Tongue (tissue), 2 donors: ENCODE data around the gene SLC16A13. TPM values are rescaled to one million over a fixed set of nuclear protein-coding genes. Genes with fewer than 3 reads are reported as not detected.

Experiments used
- DNase-seq: peaks from one replicate; pipeline ENCODE4 v3.0.0-alpha.2; 2015
- total RNA-seq: library from RNA; depleted of rRNA; stranded (reverse); fragments of >200 nt; gene quantifications from one replicate; pipeline ENCODE4 v1.2.3, GENCODE V29; 2014

Gene SLC16A13
- total RNA-seq, 1 donor from 2014 or later: 1.3 TPM

DNA sequence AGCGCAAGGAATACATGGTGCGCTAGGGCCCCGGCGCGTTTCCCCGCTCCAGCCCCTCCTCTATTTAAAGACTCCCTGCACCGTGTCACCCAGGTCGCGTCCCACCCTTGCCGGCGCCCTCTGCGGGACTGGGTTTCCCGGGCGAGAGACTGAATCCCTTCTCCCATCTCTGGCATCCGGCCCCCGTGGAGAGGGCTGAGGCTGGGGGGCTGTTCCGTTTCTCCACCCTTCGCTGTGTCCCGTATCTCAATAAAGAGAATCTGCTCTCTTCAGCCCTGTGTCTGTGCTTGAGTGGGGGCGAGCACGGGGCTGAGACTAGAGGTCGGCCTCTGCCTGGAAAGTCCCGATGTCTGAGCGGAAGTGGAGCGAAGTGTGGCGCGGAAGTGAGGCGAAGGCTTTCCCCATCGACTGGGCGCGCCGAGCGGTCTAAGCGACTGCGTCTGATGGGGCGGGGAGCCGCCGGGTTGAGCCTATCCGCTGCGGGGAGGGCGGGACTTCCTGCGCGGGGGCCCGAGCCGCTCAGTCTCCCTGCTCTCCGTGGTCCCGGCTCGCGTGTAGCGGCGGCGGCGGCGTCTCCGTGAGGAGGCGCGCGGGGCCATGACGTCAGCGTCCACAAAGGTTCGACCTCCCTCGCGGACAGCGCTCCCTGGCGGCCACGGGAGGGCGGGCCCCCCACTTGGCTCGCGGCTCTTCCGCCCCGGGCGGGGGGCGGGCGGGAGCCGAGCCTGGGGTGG is 21.4 kb upstream of the SLC16A13 start:
- peak; percentile 98 for DNase-seq

DNA sequence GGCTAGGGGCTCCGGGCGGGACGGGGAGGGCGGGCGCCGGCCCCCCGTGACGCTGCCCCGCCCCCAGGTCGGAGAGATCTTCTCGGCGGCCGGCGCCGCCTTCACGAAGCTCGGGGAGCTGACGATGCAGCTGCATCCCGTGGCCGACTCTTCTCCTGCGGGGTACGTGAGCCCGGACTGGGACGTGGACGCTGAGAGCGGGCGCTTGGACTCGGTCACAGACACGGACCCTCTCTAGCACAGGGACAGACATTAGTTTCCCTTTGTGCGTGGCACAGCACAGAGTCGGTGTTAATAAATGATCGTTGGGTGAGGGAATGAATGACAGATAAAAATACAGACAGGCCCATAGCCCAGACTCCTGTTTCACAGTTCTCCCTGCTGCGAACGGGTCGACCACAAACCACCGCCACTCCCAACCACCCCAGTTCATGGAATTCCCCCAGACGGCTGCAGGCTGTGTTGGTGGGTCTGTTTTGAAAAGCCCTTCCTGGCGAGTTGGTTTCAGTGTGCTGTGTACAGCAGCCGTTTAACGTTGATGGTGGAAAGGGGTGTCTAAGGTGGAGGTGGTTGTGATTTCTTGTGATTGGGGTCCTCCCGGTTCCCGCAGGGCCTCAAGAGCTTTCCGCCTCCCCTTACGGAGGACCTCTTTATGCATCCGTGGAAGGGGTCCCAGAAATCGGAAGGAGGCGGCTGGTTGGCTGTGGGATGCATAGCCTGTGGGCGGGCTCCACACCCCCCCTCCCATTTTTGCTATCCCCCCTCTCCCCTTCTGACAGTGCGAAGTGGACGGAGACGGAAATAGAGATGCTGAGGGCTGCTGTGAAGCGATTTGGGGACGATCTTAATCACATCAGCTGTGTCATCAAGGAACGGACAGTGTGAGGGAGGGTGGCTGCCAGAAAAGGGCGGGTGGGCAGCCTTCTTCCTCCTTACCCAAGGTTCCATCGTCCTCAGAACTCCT is 20.5 kb upstream of the SLC16A13 start:
- DNase-seq: peak; percentile 38

DNA sequence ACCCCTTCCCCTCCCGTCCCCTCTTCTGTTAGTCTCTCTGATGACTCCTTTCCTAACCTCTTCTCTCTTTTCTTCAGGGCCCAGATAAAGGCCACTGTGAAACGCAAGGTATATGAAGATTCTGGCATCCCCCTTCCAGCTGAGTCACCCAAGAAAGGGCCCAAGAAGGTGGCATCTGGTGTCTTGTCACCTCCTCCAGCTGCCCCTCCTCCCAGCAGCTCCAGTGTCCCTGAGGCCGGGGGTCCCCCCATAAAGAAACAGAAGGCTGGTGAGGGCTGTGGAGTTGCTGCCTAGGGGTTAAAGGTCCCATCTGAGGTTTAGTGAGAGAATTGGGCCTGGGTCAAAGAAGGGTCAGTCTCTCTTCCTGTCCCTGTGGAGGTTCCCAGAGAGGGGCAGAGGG is 19.4 kb upstream of the SLC16A13 start:
- no peak for DNase-seq

DNA sequence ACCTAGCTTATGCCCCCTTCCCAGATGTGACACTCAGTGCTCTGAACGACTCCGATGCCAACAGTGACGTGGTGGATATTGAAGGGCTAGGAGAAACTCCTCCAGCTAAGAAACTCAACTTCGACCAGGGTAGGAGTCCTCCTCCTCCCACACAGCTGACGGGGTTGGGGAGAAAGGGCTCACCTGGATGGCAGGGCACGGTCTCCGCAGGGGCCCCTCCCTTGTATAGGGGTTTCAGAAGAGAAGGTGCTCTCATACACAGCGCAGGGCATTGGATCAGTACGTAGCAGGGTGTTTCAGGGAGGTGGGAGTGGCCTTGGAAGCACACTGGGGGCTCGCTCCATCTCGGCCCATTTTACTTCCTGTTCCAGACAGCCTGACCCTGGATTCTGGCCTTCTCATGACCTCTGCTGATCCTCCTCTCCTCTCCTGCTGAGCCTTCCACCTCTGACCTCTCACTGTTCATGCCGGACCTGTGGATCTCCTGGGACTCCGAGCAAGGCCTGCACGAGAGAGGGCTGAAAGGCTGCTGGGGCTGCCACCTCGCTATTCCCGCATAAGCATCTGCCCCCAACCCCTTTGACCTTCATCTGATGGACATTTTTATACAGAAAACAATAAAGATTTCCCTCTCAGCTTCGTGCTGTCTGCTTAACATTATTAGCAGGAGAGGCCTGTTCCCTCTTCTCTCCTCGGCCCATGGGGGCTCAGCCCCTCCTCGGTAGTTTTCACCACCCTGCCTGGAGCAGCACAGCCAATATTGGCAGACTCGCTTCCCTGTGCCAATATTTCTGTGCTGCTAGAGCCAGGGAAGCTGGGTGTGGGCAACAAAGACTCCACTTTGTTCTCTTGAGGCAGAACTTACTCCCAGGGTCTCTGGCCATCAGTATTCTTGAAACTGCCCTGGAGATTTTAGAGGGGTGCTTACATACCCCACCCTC is 18.7 kb upstream of the SLC16A13 start:
- DNase-seq: no peak

DNA sequence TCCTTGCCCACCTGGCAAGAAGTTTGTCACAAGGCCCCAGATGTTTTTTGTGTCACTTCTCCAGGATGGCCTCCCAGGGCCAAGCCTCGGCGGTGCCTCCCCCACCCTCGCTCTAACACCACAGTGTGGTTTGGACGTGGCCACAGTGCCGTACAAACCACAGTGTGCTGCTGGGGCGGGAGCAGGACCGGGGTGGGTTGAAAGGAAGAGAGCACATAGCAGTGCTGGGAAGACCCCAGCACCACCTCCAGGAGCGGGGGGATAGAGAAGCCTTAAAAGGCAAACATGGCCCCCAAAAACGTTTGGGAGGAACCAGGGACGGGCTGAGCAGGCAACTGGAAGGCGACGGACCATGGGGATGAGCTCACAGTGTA is 18.0 kb upstream of the SLC16A13 start:
- DNase-seq: no peak

DNA sequence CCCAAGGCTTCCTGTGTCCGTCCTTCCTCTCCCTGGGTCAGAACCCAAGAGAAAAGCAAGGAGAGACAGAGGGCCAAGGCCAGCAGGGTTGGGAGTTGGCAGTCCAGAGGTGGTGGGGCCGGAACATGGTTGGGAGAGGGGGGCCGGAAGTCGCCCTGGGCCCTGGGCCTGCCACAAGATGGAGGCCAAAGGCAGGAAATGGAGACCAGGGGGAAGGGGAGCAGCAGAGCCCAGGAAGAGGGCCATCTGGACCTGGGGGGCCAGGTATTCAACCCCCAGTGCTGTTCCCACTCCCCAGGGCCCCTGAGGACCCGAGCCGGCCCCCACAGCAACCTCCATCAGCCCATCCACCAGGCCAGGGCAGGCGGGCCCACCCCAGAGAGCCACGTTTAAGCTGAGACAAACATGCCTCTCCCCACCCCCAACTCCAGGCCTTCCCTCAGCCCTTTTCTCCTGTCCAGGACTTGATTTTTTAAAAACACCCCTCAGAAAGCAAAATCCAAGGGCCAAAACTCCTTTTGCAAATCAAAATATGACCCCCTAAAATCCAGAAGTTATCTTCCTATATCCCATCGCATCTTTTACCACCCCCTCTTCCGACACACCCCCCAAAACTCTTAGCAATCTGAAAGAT is 17.4 kb upstream of the SLC16A13 start:
- DNase-seq: no peak

DNA sequence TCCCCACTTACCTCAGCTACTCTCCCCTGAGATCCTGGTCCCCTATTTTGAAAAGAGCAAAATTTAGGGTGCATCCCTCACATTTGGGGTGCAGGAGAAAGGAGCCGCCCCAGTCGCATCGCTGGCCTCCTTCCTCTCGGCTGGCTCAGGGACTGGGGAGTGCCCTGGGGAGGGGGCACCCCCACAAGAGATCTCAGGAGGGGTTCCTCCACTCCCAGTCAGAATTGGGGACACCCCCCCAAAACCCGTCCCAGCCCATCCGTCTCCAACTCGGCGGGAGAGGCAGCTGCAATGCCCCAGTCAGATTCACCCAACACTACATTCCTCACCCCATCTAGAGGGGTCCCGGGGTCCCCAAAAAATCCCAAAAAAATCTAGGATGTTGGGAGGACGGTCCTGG is 16.4 kb upstream of the SLC16A13 start:
- DNase-seq: no peak

DNA sequence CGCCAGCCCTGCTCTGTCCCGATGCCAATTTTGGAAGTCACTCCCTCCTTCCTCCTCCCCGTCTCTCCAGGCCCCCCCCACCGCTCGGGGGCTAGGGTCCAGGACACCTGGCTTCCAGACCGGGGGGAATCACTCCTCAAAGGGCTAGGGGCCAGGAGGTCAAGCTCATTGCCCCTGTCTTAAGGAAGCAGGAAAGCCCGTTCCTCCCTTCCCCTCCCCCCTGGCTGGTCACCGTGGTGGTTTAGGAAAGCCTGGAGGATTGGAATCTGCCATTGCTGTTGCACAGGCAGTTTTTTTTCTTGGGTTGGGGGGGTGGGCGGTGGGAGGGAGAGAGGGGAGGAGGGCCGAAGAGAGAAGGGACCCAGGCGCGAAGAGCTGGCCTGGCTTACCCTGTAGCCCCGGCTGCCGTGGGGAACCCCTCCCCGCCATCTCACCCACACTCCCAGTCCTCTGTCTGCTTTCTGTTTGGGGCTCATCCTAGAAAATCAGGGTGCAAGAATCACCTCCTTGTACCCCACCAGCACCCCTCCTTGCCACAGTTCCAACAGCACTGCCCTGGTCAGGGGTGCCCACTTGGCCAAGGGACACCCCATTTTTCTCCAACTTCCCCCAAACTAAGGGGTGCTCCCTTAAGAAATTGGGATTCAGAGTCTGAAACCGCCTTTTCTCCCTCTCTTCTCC is 15.8 kb upstream of the SLC16A13 start:
- peak; percentile 58 for DNase-seq

DNA sequence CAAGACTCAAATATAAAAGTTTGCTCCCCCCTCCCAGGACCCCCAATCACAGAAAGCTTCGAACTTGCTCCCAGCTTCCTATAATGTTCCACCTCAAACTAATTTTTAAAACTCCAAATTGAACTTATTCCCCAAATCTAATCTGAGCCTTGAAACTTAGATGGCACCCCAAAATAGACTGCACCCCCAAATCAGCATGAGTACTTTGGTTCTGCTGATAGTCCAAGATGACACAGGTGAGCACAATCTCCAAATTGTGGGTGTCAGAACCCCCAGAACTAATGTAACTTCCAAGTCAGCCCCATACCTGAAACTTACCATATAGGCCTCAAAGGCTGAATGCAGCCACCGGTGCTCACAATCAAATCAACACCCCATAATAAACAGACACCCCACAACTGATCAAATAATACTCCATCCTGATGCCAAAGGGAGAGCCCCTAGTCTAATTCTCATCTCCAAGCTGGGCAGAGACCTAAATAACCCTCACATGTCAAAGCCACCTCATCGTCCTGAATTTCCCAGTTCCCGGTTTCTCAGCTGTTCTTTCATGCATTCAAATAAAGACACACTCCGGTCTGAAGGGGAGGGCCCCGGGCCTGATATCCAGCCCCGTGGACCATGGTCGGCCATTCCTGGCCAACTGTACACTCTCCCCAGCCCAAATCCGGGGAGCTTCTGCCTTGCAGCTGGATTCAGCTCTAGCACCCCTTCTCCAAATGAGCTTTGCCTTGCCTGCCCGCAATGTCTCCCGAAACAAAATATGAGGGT is 14.7 kb upstream of the SLC16A13 start:
- DNase-seq: no peak

DNA sequence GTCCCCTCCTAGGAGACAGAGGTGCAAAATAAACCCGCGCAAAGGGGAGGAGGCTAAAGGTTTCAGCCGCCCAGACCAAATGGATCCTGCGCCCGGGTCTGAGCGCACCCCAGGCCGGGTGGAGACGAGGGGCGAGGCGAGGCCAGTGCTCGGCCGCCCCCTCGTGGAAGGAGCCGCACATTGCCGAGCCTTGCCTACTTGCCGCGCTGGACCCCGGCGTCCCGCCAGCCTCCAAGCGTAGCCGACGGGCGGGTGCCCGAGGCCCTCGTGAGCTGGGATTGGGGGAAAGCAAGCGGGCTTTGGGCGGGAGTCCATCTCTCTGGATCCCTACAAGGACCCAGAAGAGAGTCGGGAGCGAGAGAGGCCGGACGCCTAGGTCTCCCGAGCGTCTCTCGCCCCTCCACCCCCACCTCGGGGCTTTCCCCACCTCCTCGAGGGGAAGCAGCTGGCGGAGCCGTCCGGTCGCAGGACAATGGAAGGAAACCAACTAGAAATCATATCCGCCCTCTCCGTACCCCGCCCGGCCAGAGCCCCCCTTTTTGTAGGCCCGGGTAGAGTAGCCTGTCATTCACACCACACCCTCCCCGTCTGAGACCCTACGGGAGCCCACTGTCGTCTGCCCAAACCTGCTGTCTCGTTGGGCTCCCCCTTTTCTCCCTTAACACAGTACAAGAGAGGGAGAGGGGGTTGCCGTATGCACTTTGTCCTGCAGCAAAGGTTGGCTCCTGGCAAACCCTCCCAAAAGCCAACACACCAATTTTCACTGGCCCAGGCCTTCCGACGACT is 13.6 kb upstream of the SLC16A13 start:
- DNase-seq: peak; percentile 78

DNA sequence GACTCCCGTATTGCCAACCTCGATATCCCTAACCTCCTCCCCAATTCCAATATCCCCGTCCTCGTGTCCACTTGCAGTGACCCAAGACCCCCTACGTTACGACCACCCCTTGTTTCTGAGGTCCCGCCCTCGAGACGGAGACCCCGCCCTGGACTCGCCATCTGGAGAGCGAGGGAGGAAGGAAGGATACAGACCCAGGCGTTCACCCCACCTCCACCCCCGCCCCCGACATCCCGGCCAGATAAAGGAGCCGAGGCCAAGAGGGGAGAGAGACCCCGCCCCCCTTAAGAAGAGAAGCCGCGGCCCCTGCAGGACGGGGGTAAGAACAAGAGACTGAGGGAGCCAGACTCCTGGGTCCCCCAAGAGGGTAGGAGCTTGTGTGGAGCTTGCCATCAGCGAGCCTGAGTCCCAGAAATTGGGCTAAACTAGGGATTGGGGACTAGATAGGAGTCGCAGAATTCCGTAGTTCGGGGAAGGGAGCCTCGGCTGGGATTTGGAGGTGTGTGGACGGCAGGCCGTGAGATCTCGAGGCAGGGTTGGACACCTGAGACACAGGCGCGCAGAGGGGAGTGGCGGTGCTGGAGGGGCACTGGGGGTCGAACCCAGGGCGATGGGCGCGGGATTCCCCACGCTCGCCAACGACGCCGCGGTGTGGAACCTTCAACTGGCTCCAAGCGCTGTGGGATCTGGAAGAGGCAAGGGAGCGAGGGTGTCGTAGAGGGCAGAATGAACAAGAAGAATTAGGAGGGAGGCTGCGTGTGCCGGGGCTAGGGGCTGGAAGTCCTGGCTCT is 12.8 kb upstream of the SLC16A13 start, which contains the start of gene BCL6B:
Gene BCL6B, plus strand, starts transcription at position 270 of the 791 bp plus-strand sequence. CDS start 622 bp downstream, outside the sequence.
- no peak for DNase-seq

DNA sequence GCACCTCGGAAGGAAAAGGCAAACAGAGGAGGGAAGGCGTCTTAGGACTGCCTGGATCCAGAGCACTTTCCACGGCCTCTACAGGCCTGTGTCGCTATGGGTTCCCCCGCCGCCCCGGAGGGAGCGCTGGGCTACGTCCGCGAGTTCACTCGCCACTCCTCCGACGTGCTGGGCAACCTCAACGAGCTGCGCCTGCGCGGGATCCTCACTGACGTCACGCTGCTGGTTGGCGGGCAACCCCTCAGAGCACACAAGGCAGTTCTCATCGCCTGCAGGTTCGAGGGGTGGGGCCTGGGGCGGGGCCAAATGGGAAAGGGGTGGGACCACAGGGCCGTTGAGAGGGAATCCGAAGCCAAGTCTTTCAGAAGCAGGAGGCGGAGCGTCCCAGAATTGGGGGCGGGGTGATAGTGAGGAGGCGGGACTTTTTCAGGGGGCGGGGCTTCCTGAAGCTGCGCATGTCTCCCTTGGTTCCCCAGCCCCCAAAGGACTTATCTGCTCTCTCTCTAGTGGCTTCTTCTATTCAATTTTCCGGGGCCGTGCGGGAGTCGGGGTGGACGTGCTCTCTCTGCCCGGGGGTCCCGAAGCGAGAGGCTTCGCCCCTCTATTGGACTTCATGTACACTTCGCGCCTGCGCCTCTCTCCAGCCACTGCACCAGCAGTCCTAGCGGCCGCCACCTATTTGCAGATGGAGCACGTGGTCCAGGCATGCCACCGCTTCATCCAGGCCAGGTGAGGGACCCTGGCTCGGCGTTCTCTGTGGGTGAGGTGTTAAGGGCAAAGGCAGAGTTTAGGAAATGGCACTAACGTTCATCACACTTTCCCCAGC is 12.0 kb upstream of the SLC16A13 start:
- peak; percentile 78 for DNase-seq

DNA sequence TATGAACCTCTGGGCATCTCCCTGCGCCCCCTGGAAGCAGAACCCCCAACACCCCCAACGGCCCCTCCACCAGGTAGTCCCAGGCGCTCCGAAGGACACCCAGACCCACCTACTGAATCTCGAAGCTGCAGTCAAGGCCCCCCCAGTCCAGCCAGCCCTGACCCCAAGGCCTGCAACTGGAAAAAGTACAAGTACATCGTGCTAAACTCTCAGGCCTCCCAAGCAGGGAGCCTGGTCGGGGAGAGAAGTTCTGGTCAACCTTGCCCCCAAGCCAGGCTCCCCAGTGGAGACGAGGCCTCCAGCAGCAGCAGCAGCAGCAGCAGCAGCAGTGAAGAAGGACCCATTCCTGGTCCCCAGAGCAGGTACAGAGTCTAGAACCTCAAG is 11.4 kb upstream of the SLC16A13 start:
- DNase-seq: no peak

DNA sequence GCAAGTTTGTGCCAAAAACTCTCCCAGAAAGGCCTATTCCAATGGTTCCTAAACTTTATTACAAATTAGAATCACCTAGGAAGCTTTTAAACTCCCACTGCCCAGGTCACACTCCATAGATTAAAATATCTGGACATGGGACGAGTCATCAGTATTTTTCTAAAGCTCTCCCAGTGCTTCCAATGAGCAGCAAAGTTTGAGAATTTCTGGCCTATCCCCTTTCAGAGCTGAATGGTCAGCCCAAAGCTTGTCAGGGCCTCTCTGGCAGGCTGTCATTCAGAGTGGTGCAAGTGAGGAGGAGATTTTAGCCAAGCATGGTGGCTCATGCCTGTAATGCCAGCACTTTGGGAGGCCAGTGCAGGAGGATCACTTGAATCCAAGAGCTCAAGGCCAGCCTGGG is 10.6 kb upstream of the SLC16A13 start:
- no peak for DNase-seq

DNA sequence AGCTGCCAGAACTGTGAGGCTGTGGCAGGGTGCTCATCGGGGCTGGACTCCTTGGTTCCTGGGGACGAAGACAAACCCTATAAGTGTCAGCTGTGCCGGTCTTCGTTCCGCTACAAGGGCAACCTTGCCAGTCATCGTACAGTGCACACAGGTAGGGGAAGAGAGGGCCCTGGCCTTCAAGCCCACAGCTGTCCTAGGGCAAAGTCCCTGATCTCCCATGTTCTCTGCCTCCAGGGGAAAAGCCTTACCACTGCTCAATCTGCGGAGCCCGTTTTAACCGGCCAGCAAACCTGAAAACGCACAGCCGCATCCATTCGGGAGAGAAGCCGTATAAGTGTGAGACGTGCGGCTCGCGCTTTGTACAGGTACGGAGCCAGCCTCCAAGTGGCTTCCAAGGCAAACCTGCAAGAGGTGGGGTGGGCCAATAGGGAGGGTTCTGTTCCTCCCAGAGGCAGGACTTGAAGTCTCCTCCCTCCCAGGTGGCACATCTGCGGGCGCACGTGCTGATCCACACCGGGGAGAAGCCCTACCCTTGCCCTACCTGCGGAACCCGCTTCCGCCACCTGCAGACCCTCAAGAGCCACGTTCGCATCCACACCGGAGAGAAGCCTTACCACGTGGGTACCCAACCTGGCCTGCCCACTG is 9.2 kb upstream of the SLC16A13 start:
- DNase-seq: no peak

DNA sequence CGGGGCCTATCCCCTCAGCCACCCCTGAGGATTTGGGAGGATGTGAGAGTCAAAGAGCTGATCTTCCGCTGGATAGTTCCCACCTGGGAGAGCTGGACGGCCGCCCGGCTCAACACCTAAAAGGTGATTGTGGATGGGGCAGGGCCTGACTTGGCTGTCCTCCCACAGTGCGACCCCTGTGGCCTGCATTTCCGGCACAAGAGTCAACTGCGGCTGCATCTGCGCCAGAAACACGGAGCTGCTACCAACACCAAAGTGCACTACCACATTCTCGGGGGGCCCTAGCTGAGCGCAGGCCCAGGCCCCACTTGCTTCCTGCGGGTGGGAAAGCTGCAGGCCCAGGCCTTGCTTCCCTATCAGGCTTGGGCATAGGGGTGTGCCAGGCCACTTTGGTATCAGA is 8.5 kb upstream of the SLC16A13 start:
- no peak for DNase-seq

DNA sequence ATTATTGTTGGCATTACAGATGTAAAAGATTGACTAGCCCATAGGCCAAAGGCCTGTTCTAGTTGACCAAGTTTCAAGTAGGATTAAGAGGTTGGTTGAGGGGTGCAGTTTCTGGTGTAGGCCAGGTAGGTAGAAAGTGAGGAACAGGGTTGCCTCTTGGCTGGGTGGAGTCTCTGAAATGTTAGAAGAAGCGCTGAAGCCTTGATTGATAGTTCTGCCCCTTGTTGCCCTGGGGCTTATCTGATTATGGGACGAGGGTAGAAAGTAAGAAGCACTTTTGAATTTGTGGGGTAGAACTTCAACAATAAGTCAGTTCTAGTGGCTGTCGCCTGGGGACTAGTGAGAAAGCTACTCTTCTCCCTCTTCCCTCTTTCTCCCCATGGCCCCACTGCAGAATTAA is 6.7 kb upstream of the SLC16A13 start:
- DNase-seq: no peak
